HuH-7.5 (cell line): ENCODE measurements around the gene NID1.
A peak's percentile ranks its signal among the peaks of the same experiment; 100 is the strongest.
"Not testable (repeated sequence)": the region's sequence is repeated elsewhere in the genome, so short reads cannot be mapped to it uniquely, and the experiment has no call there.

Experiments used
- DNase-seq: peaks from one replicate; pipeline ENCODE4 v3.0.0; 2011; ENCODE audit warnings: low spot score

The NID1 gene

DNA sequence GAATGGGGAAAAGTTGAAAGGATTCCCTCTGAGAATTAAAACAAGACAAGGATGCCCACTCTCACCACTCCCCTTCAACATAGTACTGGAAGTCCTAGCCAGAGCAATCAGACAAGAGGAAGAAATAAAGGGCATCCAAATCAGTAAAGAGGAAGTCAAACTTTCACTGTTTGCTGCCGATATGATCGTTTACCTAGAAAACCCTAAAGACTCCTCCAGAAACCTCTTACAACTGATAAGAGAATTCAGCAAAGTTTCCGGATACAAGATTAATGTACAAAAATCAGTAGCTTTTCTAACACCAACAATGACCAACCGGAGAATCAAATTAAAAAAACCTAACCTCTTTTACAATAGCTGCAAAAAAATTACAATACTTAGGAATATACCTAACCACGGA, 98.8 kb downstream of the NID1 start:
- DNase-seq = not testable (repeated sequence)

DNA sequence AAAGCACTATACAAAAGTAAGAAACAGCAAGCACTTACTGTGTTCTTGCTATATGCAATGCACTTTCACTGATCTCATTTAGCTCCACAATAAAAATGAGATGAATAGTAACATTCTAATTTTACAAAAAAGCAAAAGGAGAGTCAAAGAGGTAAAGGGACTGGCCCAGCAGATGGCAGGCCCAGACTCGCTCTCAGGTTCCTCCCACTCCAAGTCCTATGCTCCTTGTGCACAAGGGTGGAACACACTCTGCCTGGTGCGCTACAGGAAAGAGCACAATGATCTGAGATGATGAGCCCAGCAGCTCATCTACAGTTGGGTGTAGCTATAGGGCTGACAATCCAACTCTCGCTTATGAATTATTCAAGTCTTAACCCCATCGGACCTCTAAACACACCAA, 104.1 kb downstream of the NID1 start:
- DNase-seq = no peak

DNA sequence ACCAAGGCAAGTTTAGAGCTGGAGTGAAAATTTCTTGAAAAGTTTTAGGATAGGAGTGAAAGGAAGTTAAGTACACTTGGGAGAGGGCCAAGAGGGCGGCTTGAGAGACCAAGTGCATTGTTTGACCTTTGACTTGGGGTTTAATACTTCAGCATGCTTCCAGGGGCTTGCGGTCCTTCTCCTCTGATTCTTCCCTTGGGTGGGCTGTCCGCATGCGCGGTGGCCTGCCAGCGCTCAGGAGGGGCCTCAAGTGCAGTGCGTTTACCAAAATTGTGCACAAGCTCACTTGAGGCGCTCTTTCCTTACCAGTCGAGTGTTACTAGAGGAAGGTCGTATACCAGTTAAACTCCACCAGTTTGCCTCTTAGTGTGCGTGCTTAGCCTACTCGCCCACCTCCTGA, 106.9 kb downstream of the NID1 start:
- DNase-seq = no peak

DNA sequence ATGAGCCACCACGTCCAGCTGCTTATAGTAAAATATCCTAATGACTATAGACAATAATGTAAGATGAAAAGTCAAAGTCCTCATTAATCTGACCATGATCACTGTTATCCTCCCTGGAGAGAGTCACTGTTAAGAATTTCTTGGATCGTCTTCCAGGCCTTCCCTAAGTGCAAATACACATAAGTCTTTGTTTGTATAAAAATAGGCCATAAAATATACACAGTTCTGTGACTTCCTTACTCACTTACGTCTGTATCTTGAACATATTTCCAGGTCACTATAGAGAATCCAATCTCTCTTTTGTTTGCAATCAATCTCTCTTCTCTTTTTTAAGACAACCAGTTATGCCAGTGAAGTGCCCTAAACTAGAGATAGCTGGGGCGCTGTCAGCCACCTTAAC, 109.1 kb downstream of the NID1 start:
- no peak for DNase-seq

DNA sequence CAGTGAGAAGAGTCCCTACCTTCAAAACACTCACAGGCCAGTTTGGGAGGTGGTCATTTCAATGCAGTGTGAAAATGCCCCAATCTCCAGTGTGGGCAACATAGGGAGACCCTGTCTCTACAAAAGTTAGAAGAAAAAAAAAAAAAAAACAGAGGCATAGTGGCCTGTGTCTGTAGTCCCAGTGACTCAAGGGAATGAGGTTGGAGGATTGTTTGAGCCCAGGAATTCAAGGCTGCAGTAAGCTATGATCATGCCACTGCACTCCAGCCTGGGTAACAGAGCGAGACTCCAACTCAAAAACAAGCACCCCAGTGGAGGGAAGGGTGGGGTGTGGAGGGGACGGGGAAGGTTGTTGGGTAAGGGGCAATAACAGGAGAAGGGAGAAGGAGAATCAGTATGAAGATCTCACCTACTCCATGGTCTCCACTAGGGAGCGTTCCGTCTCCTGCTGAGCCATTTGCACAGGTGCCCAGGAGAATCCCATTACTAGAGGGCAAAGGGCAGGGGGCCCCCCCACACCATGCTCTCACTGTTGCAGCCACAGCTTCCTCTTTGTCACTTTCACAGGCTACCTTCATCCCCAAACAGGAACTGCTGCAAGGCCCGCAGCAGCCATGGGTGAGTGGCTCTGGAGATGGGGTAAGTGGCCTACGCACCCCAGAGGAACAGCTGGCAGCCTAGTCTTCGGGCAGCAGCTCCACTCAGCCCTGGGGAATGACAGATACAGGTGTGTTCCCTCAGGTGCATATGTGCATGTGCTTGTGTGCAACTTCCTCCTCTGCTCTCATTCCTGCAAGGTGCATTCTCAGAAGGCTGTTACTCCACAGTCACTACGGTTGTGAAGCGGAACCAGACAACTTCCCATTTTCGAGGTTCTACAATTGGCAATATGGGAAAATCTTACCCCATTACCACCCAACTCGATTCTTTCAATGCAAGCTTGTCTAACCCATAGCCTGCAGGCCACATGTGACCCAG, 110.3 kb downstream of the NID1 start:
- DNase-seq = no peak

DNA sequence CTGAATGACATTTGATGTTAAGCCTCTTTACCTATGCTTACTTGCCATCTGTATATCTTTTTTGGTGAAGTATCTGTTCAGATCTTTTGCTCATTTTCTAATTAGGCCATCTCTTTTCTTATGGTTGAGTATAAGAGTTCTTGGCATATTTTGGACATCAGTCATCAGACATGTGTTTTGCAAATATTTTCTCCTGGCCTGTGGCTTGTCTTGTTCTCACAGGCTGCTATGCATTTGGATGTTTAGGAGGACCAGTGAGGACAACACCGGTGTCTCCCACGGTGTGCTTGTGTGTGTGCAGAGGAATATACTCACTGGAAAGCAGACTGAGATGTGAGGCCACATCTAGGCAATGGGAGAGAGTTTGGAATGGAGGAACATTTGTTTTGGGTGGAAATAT, 111.1 kb downstream of the NID1 start:
- DNase-seq = no peak

DNA sequence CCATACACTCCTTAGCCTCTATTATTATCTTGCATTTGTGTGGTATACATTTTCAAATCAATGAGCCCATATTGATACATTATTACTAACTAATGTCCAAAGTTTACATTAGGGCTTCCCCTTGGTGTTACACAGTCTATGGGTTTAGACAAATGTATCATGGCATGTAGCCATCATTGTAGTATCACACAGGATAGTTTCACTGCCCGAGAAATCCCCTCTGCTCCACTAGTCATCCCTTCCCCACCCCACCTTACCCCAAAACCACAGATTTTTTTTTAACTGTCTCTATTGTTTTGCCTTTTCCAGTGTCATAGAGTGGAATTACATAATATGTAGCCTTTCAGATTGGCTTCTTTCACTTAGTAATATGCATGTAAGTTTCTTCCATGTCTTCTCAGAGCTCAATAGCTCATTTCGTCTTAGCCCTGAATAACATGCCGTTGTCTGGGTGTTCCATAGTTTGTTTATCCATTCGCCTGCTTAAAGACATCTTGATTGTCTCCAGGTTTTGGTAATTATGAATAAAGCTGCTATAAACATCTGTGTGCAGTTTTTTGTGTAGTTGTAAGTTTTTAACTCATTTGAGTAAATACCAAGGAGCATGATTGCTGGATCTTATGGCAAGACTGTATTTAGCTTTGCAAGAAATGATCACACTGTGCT, 111.8 kb downstream of the NID1 start:
- no peak for DNase-seq

DNA sequence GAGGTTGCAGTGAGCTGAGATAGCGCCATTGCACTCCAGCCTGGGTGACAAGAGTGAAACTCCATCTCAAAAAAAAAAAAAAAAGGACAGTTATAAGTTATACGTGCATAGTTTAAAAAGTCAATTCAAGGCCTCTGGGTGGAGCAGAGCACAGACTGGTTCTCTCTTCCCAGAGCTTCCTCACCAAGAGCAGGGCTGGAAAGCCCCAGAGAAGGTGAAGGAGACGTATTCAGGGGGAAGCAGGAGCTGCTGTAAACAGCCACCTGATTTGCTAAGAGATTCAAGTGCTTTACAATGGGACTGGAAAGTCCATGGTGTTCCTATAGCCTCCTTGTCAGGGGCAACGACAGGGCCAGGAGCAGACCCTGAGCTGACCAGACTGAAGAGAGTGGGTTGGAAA, 113.2 kb downstream of the NID1 start:
- DNase-seq = no peak

DNA sequence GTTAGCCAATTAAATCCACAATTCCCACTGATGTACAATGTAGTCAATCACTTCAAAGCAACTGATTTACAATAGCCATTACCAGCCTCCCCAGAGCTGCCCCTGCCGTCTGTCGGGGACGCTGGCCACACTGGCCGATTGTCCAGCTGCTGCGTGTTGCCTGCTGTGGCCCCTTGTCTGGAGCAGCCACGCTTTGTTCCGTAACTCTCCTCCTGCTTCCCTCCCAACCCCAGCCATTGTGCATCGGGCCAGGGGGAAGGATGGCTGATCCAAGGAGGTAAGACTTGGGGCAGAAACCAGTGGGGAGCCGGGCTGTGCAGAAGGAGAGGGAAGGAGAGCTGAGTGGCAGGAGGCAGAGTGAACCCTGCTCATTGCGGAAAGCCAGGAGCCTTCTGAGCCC, 114.6 kb downstream of the NID1 start:
- no peak for DNase-seq

DNA sequence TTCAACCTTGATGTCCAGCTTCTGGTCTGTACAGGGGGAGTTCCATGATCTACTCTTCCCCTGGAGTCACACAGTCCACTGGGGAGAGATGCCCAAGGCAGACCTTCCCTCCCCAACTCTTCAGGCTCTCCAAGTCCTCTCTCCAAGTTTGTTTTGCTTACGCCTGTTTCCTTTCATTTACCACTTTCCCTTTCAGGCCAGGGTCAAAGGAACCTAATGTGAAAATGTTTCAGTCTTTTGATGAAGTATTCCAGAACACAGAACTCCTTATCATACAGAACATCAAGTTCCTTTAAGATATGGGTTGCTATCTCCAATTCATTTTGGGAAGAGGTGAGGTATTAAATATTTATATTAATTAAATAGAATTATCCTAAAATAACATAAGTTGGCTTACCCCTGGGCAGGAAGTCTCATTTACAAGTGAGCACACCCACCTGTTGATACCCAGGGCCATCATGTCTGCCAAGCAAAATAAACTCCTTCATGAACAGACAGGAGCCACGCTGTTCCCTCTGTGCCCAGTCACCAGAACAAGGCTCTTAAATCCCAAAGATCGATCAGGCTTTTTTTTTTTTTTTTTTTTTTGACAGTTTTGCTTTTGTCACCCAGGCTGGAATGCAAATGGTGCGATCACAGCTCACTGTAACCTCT, 116.0 kb downstream of the NID1 start:
- no peak for DNase-seq

DNA sequence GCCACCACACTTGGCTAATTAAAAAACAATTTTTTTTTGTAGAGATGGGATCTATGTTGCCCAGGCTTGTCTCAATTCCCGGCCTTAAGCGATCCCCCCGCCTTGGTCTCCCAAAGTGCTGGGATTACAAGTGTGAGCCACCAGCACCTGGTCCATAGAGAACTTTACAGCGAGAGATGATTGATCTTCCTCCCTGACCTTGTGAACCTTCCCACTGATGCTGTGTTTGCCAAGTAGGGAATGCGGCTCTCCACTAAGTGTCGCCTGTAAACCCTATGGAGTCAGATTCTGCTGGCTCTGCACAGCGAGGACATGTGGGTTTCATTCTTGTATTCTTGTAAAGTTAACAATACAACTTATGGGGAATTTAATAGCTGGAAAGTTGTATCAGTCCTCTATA, 116.9 kb downstream of the NID1 start:
- DNase-seq = peak; percentile 51

DNA sequence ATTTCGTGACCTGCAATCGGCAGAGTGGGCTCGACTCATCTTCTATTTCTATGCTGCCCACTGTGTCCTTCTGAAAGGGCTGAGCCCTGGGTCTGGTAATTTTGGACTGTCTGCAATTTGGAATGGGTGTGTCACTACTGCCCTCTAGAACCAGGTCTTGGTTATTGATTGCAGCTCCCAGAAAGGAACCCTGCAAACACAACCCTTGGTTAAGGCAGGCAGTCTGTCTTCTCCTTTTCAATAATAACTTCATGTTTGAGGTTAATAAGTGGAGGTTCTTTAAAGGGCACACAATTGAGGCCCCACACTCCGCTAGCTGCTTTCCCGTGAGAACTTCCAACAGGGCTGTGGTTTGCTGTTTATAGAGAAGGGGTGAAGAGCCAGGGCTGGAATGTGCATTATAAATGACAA, 118.3 kb downstream of the NID1 start:
- no peak for DNase-seq

DNA sequence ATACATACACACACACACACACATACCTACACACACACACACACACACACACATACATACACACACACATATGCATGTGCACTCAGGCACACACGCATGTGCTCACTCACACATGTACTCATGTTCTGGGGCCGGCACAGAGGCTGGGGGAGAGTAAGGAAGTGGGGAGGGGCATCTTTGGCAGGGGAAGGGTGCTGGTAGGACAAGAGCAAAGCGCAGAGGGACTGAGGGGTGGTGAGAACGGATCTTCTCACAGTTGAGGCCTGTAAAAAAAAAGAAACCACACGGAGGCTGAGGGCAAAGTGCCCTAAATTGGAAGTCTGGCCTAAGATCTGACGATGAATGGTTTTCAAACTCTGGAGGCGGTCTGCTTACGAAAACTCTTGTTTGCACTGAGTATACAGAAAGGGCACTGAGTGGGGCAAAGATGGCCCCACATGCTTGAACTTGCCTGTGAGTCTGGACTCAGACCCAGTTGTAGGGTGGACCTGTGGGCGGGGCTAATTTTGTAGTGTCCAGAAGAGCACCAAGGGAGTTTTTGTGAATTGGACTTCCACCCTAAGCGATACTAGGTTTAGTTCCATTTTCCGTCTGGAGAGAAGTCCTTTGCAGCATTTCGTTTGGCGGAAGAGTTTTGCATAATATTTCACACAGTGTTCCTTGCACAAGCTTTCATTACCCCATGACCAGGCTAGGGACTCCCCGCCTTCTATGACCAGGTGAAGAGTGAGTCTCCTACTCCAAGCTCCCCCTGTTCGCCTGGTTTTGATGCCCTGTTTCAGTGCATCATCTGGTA, 118.9 kb downstream of the NID1 start:
- no peak for DNase-seq

DNA sequence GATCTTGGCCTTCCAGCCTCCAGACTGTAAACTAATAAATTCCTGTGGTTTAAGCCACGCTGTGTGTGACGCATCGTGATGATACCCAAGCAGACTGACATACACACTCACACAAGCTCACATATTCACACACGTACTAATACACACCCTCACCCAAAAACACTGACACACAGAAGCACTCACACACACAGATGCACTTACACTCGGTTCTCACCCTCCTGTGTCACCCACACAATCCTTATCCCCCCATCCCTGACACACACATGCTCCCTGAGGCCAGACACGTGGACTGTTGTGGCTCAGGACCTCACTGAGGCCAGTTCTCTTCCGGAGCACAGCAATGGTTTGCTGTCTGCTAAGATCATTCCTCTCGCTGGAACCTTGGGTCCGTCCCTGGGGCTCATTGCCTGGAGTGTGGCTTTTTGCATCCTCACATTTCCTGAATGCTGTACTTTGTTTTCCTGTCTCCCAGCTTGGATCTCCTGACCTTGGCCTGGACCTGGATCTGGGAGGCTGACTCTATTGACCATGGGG, 121.2 kb downstream of the NID1 start:
- DNase-seq = no peak

DNA sequence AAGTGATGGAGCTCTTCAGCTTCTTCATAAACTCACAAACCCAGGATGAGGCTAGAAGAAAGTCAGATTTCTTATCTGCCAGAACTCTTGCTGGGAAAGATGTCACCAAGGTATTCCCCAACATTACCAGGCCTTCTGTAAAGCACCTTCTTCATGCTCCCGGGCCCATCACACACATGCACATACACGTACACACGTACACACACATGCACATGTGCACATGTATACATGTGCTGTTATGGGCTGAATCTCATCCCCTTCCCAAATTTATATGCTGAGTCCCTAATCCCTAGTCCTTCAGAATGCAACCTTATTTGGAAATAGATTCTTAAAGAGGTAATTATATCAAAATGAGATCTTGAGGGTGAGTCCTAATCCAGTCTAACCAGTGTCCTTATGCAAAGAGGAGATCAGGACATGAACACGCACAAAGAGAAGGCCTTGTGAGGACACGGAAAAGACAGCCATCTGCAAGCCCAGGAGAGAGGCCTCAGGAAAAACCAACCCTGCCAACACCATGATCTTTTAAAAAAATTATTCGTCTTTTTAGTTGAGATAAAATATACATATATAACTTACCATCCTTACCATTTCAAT, 121.8 kb downstream of the NID1 start:
- DNase-seq = no peak

DNA sequence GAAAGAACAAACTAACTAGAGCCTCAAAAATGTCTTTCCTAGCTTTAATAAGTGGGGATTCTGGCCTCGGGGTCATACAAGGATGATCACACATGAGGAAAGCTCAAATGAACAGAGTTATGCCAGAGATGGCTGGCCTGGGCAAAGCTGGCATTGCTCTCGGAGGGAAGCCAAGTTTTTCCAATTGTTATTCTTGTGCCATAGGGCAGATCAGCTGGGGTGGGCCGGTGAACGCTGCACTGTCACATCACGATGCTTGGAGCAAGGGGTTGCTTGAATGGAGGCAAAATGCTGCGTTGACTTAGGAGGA, 122.3 kb downstream of the NID1 start:
- no peak for DNase-seq

DNA sequence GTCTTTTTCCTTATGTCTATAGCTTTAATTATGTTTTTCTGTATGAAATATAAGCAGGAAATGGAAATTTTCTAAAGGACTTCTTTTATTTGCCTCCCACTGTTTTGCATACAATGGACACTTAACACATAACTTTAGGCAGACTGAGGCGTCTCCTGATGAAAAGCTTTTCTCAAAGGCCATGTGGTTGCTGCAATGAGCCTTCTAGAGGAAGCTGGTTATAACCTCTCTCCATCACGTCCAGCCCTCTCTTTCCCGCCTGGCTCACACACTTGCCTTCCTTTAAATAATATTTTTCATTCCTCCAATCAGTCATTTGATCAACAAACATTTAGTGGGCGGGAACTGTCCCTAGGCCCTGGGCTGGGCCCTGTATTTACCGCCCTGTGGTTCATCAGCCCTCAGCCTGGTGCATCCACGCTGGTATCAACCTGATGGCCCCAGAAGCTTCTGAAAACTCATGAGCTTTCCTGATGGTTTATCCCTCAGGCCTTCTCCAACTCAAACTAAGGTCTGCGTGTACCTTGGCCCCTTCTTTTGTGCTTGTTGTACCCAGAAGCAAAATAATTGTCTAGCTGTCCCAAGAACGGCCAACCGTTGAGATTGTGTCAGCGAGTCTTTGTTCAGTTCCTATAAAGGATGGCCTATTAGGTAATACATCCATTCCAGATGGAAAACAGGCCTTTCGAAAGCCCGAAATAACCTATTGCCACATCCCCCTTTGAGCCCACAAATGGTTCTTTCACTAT, 122.8 kb downstream of the NID1 start:
- no peak for DNase-seq

DNA sequence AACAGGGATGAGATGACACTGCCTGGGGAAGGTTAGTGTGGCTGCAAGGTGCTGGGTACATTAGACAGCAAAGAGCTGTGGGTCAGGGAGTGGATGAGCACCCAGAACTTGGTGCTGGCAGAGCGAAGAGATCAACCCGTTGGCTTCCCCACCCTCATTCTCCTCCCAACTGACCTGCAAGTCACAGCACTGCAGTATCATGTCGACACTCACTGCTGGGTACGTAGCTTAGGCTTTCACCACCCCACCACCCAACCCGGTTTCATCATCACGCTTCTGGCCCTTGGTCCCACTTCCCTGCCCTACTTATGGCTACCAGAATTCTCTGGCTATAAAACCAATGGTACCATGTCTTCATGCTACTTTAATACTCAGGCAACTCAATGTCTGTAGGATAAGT, 124.6 kb downstream of the NID1 start:
- no peak for DNase-seq

DNA sequence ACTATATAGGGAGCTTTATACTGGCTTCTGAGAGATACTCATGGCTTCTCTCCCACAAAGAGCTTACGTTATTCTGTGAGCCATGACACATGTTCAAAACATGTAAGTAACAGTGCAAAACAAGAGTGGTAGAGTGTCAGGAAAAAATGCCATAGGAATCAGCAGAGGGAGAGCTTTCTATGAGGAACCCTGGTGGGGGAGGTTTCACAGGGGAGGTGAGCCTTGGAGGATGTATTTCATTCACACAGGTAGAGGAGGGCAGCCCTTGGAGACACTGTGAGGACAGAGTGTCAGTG, 125.5 kb downstream of the NID1 start:
- no peak for DNase-seq

DNA sequence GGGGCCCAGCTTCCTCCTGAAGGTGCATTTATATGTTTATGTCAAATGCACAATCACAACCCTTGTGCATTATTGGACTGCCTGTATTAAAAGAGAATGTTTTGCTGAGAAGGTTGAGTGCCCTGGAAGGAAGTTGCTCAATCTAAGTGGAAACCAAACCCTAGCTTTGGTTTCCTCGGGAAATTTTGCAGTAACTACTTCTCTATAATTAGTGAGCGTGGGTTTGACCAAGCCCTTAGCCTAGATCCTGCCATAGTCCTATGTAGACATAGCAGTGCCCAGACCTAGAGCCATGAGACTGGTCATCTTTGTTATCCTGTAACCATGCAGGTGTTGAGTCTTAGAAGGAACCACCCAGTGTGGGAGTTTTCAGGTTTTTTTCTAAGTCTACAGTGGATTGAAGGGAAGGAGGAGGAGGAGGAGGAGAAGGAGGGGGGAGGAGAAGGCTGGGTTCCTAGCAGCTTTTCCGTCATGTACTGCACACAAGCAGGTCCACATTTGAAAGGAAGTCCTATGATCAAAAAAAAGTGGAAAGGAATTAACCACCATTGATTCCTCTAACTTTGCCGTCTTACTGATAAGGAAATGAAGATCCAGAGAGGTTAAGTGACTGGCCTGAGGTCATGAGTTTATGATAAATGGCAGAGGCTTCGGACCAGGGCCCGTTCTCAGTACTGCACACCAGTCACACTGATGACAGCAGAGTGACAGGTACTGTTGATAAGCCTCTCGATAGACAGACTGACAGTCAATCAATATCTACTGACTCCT, 126.0 kb downstream of the NID1 start:
- DNase-seq = no peak
